AG04449 (cell line): ENCODE results near the gene PDE9A.
"Not testable (repeated sequence)": the region's sequence is repeated elsewhere in the genome, so short reads cannot be mapped to it uniquely, and the experiment has no call there.

Source experiments
- CTCF ChIA-PET: fragments of 350-600 bp; formaldehyde crosslinking; extraction: SDS; loops from one replicate; lab custom pipeline; 2021; ENCODE audit warnings: antibody characterized with exemption; lab: Yijun Ruan, JAX
- POLR2A ChIA-PET: fragments of 400-600, 350-600 bp; formaldehyde crosslinking; extraction: SDS; loops from one replicate; lab custom pipeline; 2020; ENCODE audit warnings: antibody characterized with exemption, inconsistent platforms; lab: Yijun Ruan, JAX
- DNase-seq: peaks from one replicate; pipeline ENCODE4 v3.0.0-alpha.2; 2010; ENCODE audit warnings: low read depth, low spot score
- H3K4me3 ChIP-seq: 2 replicates; pipeline ENCODE4 v1.5.1; 2011; ENCODE audit warnings: low read depth, mild to moderate bottlenecking, control low read depth, low read length
- CTCF ChIP-seq: IDR thresholded peaks from one replicate; pipeline ENCODE4 v1.5.1; 2011; ENCODE audit warnings: mild to moderate bottlenecking, moderate library complexity, low read length, control low read depth, inconsistent platforms; ENCODE audit not compliant: insufficient read depth; ENCODE audit errors: missing control alignments

PDE9A gene

GRCh38 chr21:42716074-42716473, 62.7 kb downstream of the PDE9A start:
- ChIA-PET POLR2A (no interaction called here), CTCF (no interaction called here)

DNA sequence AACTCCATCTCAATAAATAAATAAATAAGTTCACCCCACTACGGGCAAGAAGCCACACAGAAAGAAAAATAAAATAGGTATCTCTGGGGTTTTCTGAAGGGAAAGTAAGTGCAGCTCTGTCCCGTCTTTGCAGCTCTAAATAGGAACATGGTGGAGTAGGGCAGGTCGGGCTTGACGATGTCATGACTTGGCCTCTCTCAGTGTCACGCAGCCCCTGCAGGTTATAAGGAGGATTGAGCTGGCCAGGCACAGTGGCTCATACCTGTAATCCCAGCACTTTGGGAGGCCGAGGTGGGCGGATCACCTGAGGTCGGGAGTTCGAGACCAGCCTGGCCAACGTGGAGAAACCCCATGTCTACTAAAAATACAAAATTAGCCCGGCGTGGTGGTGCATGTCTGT, 67.1 kb downstream of the PDE9A start:
- POLR2A ChIA-PET, CTCF ChIA-PET, DNase-seq, H3K4me3 ChIP-seq: not testable (repeated sequence)

More at GRCh38 chr21:42716074-42716473, 62.7 kb downstream of the PDE9A start:
- H3K4me3 ChIP-seq, result no peak overlapping the region
- no peak for DNase-seq
- TF ChIP-seq CTCF, result no peak

DNA sequence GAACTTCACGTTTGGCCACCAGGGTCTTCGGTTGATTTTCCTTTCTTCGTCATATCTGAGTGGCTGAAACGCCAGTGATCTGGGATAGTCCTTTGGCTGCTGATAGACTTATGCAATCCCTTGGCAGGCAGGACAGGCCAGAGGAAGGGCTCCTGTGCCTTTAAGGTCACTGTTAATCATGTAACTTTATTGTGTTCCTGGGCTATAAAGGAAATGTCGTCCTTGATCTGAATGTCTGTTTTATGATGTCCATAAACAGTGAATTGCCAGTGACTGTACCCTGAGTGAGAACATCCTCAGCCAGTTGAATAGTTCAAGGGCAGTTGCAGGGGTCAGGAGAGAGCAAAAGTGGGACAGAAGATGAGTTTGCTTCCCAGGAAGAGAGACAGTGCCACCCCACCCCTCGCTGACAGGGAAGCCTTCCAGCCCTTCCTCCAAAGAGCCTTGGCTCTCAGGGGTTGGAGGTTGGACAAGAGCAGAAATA, 68.0 kb downstream of the PDE9A start:
- no peak for DNase-seq
- ChIA-PET POLR2A (no interaction called here), CTCF (no interaction called here)
- TF ChIP-seq CTCF, result no peak
- no peak overlapping the region for H3K4me3 ChIP-seq

- H3K4me3 ChIP-seq, result no peak overlapping the region
- no peak for TF ChIP-seq CTCF
- ChIA-PET CTCF (no interaction called here), POLR2A (no interaction called here)
- DNase-seq, result no peak
These were observed 68.7 kb downstream of the PDE9A start for GRCh38 chr21:42722153-42722552.

DNA sequence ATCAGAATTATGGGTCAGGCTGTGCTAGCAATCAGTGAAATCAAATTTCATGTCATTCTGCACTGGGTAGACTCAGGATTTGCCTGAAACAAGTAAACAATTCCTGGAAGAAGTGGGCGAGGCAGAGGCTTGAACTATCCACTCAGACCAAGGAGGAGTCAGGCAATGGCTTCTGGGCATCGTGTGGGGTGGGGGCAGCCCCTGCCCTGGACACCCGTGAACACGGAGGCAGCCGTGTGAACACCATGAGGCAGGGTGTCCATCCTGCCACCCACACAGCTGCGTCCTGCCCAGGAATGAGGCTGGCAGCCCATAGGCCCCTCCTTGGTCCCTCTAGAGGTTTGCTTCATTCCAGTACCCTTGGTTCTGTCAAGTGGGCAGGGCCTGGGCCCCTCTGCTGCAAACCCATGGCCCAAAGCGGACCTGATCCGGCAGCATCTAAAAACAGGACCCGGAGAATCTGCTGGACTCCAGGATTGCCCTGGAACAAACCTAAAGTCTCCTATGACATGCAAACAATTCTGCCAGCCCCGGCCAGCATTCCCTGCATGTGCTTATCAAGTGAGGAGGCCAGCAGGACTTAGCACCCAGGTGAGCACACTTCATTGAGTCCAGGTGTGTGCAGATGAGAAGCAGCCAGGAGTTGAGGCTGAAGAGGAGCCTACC, 69.5 kb downstream of the PDE9A start:
- TF ChIP-seq CTCF, result no peak
- no peak overlapping the region for H3K4me3 ChIP-seq
- ChIA-PET POLR2A (no interaction called here), CTCF (no interaction called here)
- DNase-seq, result no peak

GRCh38 chr21:42724226-42724920, 71.0 kb downstream of the PDE9A start:
- ChIA-PET CTCF (no interaction called here), POLR2A (no interaction called here)
- DNase-seq, result peak; percentile 42
- TF ChIP-seq CTCF, result no peak
- H3K4me3 ChIP-seq, result no peak overlapping the region
